Activated naive CD8-positive, alpha-beta T cell treated with anti-CD3 and anti-CD28 coated beads, Interleukin-2, amount 50 U/mL, for 16 hours (primary cell): ENCODE measurements around the gene RHOH.

Source experiments
- DNase-seq: peaks from one replicate; pipeline ENCODE4 v3.0.0-alpha.2; 2020; ENCODE audit warnings: low read depth, low spot score

RHOH gene

DNA sequence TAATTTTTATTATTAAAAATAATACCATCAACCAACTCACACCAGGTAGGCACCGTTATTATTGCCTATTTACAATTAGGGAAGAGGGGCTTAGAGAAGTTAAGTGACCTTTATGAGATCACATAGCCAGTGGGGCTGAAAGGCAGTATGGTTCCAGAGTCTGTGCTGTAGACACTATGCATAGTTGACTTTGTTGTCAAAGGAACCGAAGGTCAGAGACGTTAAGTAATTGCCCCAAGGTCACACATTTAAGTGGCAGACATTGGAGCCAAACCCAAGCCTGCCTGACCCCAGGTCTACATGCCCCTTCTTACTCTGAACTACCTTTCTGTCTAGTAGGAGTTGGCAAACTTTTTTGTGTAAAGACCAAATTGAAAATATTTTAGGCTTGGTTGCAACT lies 36.4 kb downstream of the RHOH start:
- DNase-seq, result no peak

DNA sequence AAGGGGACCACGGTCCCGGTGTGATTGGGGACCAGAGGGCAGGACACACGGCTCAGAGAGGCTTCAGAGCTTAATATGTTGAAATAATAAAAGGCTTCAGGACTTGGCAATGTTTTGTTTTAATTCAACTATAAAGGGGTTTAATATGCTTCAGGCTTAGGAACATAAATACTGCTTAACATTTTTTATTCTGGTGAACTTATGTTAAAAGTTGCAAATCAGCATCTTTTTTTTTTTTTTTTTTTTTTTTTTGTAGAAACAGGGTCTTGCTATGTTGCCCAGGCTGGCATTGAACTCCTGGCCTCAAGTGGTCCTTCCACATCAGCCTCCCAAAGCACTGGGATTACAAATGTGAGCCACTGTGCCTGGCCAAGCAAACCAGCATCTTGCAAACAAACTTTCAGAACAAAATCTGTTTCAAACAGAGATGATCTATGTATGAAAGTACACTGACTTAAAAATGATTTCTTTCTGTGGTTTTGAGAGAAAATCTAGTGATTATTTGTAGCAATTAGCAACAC lies 37.7 kb downstream of the RHOH start:
- no peak for DNase-seq

DNA sequence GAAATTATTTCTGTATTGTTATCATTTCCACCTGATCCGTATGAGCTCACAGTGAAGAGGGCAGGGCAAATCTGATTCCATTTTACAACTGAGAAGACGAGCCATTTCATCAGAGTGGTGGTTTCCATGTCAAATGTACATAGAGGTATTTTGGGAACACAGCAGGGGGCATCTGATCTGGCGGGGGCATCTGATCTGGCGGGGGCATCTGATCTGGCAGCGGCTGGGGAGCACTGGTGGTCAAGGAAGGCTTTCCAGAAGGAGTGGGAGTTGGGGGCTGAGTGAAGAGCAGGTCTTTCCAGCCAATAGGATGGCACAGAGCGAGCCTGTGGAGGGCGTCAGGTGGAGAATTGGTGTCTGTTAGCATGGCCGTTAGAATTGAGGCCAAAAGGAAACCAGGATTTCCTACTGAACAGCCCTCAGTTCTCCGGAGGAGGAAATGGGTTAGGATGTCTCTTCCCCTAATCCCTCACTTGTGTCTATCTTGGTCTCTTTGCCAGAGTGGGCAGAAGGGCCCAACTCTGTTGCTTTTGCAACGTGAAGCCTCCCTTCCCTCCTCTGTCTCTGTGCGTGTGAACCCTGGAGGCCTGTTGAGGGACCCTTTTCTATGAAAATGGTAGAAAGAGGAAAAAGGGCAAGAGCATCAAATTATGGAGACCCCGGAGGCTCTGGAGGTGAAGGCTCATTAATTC lies 41.3 kb downstream of the RHOH start:
- DNase-seq, result no peak

DNA sequence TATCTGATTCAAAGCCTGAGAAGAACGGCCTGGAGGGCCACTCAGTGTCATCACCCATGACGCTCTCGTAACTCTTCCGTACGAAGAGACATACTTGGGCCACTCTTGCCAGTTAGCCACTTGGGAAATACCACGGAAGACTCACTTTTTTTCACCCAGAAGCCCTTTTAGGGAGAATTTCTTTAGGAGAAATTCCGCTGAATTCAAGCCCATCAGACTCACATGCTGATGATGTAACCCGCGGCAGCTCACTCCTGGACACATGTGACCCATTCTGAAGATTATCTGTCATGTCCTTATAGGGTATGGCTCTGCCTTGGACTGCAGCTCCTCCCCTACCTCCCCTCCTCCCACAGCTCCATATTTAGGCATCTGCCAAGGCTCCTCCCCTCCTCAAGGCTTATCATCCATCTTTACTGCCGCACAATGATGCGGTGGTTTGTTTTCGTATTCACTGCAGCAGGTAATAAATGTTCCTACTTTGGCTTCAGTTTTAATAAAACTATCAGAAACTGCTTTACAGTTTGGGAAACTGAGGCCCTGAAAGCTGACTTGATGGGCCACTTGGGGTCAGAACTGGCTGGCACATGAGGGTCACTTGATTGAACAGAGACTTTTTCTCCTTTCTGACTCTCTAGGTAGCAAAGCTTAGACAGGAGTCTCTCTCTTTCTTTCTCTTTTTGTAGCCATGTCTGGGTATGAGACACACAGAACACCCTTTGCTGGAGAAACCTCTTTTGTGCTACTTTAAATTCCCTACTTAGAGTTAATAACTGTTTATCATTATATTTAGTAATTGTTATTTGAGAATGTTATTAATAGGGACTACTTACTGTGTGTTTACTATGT lies 42.1 kb downstream of the RHOH start:
- DNase-seq, result peak; percentile 57

DNA sequence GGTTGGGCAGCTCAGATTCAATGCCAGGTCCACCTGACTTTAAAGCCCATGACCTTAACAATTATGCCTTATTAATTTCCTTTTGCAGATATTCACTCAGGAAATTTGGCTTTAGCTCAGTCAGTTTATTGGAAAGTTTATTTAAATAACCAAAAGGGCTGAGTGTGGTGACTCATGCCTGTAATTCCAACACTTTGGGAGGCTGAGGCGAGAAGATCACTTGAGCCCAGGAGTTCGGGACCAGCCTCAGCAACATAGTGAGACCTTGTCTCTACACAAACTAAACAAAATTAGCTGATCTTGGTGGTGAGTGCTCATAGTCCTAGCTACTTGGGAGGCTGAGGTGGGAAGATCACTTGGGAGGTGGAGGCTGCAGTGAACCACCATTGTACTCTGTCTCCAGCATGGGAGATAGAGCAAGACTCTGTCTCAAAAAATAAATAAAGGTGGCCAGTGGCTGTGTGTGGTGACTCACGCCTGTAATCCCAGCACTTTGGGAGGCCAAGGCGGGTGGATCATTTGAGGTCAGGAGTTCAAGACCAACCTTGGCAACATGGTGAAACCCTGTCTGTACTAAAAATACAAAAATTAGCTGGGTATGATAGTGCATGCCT lies 43.3 kb downstream of the RHOH start:
- DNase-seq, result no peak

DNA sequence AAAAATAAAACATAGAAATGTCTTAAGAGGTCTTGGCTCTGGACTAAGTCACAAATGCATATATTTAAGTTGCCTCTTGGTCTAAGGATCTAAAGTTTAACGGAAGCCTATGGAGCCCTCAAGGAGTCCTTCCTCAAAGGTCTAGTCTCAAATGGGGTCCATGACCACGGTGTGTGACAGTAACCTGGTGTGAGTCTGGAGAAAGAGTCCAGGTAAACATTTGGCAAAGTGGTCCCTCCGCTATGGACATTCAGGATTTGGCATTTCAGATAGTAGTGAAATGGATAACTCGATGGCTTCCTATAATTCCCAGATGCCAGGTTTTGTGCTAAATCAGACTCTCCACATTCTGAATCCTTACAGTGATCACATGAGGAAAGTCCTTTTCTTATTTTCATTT lies 44.2 kb downstream of the RHOH start:
- no peak for DNase-seq

DNA sequence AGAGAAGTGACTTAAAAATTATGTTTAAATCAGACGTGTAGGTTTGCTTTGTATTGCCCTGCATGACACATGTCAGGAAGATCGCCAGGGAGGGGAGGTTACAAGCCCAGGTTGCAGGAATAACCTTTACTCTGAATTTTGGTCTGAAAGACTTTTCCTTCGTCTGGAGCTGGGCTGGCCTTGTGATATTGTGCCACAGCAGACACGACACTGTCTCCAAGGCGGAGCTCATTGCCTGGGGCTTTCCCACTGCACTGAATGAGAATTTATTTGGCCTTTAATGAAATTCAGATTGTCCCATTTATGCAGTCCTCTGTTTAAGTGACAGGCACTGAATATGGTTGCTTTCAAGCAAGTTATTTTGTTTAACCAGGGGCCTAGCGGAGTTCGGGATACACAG lies 45.1 kb downstream of the RHOH start:
- DNase-seq, result no peak

DNA sequence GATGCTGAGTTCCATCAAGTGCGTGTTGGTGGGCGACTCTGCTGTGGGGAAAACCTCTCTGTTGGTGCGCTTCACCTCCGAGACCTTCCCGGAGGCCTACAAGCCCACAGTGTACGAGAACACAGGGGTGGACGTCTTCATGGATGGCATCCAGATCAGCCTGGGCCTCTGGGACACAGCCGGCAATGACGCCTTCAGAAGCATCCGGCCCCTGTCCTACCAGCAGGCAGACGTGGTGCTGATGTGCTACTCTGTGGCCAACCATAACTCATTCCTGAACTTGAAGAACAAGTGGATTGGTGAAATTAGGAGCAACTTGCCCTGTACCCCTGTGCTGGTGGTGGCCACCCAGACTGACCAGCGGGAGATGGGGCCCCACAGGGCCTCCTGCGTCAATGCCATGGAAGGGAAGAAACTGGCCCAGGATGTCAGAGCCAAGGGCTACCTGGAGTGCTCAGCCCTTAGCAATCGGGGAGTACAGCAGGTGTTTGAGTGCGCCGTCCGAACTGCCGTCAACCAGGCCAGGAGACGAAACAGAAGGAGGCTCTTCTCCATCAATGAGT lies 46.6 kb downstream of the RHOH start:
- DNase-seq, result no peak

DNA sequence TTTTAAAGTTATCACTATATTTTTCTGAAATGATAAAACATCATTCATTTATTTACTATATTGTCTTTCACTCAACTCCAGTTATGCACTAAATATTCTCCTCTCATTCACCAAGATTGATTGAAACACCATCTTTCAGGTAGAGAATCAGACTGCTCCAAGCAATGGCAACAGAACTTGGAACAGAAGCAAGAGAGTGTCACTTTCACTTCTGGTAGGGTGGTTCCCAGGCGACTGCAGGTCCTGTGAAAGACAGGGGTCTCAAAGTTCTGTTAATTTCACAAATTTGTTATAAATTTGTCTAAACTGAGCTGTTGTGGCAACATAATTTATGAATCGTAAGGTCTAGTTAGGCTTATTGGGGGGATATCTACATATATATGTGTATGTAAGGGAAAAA lies 47.8 kb downstream of the RHOH start:
- DNase-seq, result no peak

DNA sequence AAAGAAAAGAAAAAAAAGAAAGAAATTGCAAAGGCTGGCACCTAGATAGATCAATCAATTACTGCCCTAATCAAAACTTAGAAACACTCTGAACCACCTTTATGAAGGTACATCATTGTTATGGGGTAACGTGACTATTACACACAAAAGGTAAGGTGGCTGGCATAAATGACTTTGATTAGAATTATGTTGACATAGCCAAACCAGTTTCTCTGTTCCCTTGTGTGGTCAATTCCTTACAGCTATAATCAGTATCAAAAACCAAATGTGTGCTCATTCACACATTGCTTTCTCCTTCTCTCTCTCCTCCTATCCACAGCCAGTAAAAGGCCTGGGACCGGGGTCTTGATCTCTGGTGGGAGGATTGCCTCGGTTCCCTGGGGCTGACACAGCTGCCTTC lies 48.7 kb downstream of the RHOH start:
- DNase-seq, result no peak

DNA sequence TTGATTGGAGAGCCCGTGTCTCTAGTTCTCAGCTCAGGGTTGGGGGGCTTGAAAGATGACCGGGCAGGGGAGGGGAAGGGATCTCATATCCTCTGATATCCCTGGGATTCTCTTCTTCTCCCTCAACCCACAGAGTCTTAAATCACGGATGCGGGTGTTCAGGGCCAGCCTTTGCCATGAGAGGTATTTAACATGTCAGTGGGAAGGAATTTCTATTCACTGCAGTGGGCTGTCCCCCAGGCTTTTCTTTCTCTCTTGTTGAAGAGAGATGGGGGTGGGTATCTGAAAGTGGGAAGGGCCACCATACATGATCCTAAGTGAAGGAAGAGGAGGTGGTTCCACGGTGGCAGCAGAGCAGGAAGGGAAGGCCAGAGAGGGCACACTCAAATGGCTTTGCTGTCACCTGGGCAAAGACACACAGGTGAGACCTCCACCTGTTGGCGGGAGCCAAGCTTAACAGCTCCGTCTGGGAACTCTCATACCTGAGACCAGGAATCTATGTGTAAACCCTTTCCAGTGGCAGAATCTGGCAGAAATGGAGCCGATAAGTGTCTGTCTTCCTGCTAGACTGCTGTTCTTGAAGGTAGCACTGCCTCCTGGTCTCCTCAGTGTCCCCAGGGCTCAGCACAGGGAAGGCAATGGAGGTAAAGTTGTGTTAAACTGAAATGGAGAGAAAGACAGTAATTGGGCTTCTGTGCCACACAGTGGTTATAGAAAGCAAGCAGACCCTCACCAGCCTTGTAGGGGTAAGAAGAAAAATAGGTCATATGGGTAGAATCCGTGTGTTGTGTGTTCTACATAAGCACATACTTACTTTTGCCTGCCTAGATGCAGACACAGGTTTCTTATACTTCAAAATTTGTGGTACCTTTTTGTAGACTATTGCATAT lies 49.4 kb downstream of the RHOH start:
- DNase-seq, result no peak

DNA sequence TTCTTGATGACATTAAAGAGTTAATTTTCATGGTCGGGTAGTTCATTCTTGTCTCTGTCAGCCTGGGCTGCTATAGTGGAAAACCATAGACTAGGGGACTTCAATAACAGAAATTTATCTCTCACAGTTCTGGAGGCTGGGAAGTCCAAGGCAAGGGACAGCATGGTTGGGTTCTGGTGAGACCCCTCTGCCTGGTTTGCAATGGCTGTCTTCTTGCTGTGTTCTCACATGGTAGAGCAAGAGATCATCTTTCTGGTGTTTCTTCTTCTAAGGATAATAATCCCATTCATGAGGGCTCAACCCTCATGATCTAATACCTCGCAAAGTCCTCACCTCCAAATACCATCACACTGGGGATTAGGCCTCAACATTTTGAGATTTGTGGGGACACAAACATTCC lies 50.1 kb downstream of the RHOH start:
- no peak for DNase-seq

DNA sequence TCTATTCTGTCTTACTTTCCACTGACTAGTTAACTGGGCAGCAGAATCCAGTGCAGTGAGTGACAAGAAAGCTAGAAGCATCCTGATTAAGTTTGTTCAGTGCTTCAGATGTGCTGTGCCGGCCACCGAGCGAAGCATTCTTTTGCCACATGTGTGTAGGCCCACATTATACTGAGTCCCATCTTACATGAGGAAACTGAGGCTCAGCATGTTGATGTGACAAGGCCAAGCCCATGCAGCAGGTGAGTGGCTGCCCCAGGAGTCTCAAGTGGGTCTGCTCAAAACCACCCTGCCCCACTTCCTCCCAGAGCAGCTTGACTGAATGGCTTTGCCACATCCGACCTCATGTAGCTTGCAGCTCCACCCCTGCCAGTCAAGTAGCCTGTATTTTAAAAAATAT lies 50.5 kb downstream of the RHOH start:
- DNase-seq, result no peak

DNA sequence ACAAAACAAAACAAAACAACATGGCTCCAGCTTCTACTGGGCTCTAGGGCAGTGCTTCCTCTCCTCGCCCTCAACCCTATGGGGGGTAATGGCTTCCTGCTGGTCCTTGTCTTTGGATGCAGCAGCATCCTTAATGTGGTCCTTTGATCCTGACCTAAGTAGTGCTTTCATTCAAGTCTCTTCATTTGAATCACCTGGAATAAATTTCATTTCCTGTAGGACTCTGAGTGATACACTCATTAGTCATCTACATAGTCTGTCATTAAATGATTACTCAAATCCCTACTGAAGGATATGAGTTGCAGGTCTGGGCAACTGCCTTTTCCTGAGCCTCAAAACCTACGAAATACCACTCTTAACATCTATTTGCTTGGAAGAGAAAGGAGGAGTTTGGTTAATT lies 54.5 kb downstream of the RHOH start:
- DNase-seq, result no peak

DNA sequence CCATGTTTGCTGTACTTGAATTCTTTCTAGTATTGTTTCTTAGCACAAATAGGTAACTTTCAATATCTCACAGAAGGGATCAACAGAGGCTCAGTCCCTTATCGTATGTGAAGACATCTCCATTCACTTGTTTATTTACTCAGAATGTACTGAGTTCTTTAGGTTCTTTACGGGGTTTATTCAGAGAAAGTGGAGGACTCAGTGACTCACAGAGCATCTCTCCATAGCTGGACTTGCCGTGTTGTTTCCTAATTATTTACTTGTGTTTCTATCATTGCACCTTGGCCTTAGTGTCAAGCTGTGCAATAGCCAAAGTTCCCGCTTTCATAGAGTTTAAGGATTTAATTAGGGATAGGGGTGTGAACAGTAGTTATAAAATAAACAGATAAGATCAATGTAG lies 57.1 kb downstream of the RHOH start:
- DNase-seq, result no peak

DNA sequence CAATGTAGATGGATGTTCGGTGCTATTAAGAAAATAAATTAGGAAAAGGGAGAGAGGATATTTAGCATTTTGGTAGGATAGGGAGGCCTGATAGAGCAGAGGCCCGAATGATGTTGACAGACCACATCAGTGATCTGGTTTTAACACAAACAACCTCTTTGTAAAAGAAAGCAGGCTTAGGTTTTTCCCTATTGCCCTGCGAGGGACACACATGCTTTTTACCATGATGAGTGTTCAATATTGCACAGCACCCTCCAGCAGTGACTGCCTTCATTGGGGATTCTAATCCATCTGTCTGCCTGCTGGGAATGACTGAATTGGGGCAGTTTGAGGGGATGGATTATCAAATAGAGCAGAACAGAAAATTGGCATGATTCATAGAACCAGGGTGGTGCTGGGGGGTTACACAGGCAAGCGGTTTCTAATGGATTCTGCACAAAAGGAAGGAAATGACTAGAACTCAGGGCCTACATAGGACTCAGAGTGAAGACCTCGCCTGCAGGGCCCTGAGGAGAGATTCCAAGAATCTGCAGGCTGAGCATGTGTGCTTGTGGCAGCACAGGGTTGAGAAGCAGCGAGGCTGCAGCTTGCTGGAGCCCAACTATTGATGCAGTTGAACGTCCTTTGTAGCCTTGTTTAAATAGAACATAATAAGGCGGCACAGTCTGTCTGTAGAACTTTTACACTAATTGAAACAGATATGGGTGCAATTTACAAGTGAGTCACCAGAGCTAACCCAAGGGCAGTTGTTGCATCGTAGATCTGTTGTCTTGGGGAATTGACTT lies 58.0 kb downstream of the RHOH start:
- DNase-seq, result no peak

DNA sequence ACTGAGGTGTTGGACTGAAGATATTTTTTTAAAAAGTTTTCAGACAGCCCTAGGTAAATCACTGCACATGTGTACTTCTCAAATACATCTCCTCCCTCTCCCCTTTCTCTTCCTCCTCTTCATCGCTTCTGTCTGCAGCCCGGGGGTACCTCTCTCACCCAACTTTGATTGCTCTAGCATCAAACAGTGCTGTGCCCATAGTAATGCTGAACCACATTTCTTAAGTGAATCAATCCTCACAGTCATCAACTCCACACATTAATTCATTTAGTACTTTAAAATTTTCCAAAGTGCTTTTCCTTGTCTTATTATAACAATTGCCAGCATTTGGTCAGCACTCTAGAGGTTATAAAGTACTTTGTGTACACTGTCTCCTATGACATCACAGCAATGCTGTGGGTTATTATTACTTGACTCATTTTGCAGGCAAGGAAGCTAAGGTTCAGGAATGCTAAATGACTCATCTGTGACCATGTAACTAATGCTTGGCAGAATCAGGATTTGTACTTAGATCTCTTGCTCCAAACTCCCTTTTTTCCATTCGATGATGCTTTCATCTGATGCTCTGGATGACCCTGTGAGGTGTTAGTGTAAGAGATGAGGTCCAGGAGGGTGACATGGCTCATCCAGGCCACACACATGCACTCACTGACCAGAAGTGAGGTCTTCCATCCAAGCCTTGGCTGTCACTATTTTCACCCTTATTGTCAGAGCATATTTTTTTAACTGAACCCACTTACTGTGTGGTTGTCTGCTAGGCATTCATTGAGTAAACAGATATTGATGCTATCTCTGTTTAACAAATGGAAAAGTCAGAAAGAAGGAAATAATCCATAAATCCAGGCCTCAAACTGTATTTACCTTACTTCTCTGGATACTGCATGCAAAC lies 58.8 kb downstream of the RHOH start:
- DNase-seq, result no peak

DNA sequence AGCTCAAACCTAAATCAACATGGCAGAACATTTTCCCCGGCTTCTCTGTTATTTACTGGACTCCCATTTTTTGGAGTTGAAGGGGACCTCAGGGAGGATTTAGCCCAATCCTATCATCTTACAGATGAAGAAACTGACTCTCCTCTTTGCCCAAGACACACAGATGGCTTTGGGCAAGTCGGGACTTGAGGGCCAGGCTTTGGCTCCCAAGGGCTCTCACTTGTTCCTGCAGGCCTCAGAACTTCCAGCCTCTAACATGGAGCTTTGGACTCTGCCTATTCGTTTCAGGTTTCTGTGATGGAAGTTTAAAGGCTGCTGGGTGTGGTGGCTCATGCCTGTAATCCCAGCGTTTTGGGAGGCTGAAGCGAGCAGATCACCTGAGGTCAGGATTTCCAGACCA lies 59.5 kb downstream of the RHOH start:
- DNase-seq, result no peak

DNA sequence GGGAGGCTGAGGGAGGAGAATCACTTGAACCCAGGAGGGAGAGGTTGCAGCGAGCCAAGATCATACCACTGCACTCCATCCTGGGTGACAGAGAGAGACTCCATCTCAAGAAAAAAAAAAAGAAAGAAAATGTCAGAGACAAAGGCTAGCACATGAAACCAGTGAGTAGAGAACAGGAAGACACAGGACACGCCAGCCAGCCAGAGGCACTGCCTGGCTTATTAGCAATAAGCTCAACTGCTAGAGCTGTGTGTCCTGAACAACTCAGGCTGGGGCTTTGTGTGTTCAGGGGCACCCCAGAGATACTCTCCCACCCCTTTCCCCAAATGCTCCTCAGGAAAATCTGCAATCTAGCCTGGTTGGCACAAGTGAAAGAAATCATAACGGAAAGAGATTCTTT lies 60.0 kb downstream of the RHOH start:
- no peak for DNase-seq

DNA sequence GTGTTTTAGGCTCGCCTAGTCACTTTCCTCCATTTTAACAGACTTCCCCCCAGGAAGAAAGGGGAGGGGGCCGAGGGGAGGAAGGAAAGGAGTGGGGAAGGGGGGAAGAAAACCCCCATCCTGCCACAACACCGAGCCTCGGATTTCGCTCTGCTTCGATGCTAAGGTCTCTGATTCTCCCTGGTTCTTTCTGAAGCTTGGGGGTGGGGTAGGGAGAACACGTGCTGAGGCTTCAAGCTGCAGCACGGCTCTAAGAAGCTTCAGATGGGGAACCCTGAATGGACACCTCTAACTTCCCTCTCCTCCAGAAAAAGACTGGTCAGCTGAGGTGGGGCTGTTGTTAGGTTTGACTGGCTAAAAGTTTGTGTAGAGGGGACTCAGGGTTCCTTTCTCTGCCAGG lies 61.8 kb downstream of the RHOH start:
- no peak for DNase-seq
